Subcutaneous adipose tissue (tissue), 4 donors: Measurements from ENCODE around the gene FBXO38. TPM values are rescaled to one million over a fixed set of nuclear protein-coding genes. Genes with fewer than 3 reads are reported as not detected.

Experiments used
- total RNA-seq, 4 donors: library from RNA; depleted of rRNA; stranded (reverse); fragments of >200 nt; gene quantifications; one replicate each; pipeline ENCODE4 v1.1.0, GENCODE V29; 2016
- TF ChIP-seq, protein P1 (sequence below): fragments of 450-650 bp; IDR thresholded peaks from one replicate; pipeline ENCODE4 v1.5.1; 2016; ENCODE audit warnings: low read depth, mild to moderate bottlenecking, control low read depth, antibody characterized with exemption, moderate library complexity

Gene FBXO38
- total RNA-seq, 4 donors from 2014 or later, result 56.3 to 94.7 (median 71.7) TPM

DNA sequence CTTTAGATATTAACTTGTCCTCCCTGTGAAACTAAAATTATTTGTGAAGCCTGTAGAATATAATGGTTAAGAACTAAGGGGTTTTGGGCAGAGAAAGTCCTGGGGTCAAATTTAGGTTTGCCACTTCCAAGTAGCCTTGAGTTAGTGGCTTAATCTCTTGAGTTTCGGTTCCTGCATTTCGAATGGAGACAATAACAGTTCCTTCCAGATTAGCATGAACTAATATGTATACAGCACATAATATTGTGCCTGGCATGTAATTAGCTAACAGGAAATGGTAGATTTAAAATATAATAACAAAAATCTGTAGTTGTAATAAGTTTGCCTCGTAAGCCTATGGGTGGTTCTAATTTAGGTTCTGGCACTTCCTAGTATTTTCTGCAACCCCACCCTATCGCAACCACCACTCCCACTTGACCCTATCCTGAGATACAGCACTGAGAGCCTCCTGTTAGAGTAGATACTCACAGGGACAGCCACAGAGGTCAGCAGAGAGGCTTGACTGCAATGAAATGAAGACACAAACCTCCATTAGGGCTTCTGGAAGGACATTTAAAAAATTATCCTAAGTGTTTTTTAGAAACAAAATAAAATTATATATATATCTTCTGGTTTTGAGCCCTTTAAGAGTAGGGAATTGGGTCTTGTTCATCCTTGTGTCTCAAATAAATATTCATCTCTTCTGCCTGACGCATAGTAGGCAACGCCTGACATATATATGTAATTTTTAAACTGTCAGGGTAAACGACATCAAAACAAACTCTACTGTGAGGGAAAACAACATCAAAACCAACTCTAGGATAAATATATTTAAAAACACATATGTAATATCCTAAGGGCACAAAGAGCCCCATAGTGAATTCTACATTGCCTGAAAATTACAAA, 39.9 kb upstream of the FBXO38 start:
- TF ChIP-seq, protein P1, sequence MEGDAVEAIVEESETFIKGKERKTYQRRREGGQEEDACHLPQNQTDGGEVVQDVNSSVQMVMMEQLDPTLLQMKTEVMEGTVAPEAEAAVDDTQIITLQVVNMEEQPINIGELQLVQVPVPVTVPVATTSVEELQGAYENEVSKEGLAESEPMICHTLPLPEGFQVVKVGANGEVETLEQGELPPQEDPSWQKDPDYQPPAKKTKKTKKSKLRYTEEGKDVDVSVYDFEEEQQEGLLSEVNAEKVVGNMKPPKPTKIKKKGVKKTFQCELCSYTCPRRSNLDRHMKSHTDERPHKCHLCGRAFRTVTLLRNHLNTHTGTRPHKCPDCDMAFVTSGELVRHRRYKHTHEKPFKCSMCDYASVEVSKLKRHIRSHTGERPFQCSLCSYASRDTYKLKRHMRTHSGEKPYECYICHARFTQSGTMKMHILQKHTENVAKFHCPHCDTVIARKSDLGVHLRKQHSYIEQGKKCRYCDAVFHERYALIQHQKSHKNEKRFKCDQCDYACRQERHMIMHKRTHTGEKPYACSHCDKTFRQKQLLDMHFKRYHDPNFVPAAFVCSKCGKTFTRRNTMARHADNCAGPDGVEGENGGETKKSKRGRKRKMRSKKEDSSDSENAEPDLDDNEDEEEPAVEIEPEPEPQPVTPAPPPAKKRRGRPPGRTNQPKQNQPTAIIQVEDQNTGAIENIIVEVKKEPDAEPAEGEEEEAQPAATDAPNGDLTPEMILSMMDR, result no peak

DNA sequence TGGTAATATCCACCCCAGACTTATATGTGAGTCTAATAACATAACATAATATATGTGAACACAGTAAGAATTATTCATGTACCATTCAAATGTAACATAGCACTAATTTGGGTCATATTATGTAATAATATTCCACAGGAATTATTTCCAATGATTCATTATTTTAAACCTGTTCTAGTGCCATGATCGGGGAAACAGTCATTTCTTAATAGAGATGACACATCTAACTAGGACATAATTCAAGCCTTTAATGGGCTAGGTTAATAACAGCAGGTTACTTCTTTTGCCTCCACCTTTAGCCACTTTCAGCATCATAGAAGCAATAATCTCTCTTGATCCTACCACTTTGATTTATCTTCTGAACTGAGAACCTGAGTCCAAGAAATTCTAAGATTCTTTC, 36.1 kb upstream of the FBXO38 start:
- TF ChIP-seq, protein P1, result no peak

DNA sequence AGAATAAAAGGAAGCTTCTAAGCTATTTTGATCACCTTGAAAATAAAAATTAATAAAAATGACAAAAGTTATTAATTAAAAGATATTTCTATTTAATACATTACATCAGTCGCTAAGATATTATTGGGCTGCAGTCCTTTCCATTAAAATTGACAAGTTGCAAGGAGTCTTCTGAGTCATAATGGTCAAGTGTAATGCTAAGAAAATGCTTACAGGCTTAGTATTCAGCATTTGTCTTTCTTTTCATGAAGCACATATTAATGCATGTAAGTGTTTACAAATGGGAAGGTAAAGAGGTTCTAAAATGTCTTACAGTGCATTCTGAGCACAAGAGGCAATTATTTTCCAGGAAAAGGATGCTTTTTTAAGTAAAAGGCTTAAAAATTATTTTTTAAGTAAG, 31.1 kb upstream of the FBXO38 start:
- TF ChIP-seq, protein P1, result no peak

- TF ChIP-seq, protein P1, result no peak
These were observed 30.1 kb upstream of the FBXO38 start for GRCh38 chr5:148353634-148354033.

GRCh38 chr5:148364343-148364742, 19.4 kb upstream of the FBXO38 start:
- TF ChIP-seq, protein P1, result no peak

DNA sequence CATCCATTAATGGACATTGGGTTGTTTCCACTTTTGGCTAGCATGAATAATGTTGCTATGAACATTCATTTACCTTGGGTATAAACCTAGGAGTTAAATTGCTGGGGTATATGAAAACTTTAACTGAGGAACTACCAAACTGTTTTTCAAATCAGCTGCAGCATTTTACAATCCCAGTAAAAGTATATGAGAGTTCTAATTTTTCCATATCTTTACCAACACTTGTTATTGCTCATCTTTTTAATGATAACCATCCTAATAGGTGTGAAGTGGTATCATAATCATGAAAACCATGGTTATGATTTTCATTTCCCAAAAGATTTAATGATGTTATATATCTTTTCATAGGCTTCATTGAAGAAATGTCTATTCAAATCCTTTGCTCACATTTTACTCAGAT, 15.5 kb upstream of the FBXO38 start:
- TF ChIP-seq, protein P1, result no peak

GRCh38 chr5:148372166-148372725, 11.5 kb upstream of the FBXO38 start:
- TF ChIP-seq, protein P1, result no peak
